H9 (cell line): ENCODE data around the gene SLC25A46. TPM values are rescaled to one million over a fixed set of nuclear protein-coding genes. Genes with fewer than 3 reads are reported as not detected.

Source experiments
- DNase-seq: peaks from one replicate; pipeline ENCODE4 v3.0.0-alpha.2; 2017
- H2AFZ ChIP-seq: one replicate; pipeline ENCODE4 v1.6.1; 2013; ENCODE audit warnings: mild to moderate bottlenecking, low read length, control low read depth, moderate library complexity
- H2AK5ac ChIP-seq: 2 replicates; pipeline ENCODE4 v1.6.1; 2013; ENCODE audit warnings: low read length, control low read depth, mixed read lengths; ENCODE audit not compliant: insufficient read length
- H2BK120ac ChIP-seq: one replicate; pipeline ENCODE4 v1.6.1; 2013; ENCODE audit warnings: low read depth, mild to moderate bottlenecking, low read length, control low read depth, inconsistent platforms; ENCODE audit not compliant: poor library complexity, severe bottlenecking
- H2BK12ac ChIP-seq: 2 replicates; pipeline ENCODE4 v1.6.1; 2013; ENCODE audit warnings: low read length, control low read depth, mixed read lengths, low read depth; ENCODE audit not compliant: insufficient read length
- H2BK15ac ChIP-seq: 2 replicates; pipeline ENCODE4 v1.6.1; 2013; ENCODE audit warnings: low read depth, low read length, control low read depth
- H2BK20ac ChIP-seq: one replicate; pipeline ENCODE4 v1.6.1; 2013; ENCODE audit warnings: low read depth, mild to moderate bottlenecking, low read length, control low read depth, inconsistent platforms; ENCODE audit not compliant: poor library complexity, severe bottlenecking
- H2BK5ac ChIP-seq: 2 replicates; pipeline ENCODE4 v1.6.1; 2013; ENCODE audit warnings: low read length, control low read depth, mixed read lengths; ENCODE audit not compliant: insufficient read length
- H3K14ac ChIP-seq: 2 replicates; pipeline ENCODE4 v1.6.1; 2013; ENCODE audit warnings: low read length, control low read depth; ENCODE audit not compliant: insufficient read depth
- H3K18ac ChIP-seq: 2 replicates; pipeline ENCODE4 v1.6.1; 2013; ENCODE audit warnings: low read depth, mild to moderate bottlenecking, mixed read lengths, low read length, control low read depth; ENCODE audit not compliant: insufficient read length
- H3K23ac ChIP-seq: 2 replicates; pipeline ENCODE4 v1.6.1; 2013; ENCODE audit warnings: low read length, control low read depth, mixed read lengths, low read depth; ENCODE audit not compliant: insufficient read length
- H3K23me2 ChIP-seq: 2 replicates; pipeline ENCODE4 v1.6.1; 2013; ENCODE audit warnings: low read depth, mild to moderate bottlenecking, mixed read lengths, low read length, control low read depth; ENCODE audit not compliant: insufficient read length, poor library complexity, severe bottlenecking
- H3K27ac ChIP-seq: 2 replicates; pipeline ENCODE4 v1.5.1; 2013; ENCODE audit warnings: low read length, control low read depth, mixed read lengths, low read depth; ENCODE audit not compliant: insufficient read length
- H3K27me3 ChIP-seq: 2 replicates; pipeline ENCODE4 v1.6.1; 2013; ENCODE audit warnings: low read length, control low read depth, inconsistent platforms; ENCODE audit not compliant: insufficient read depth
- H3K4ac ChIP-seq: 2 replicates; pipeline ENCODE4 v1.6.1; 2013; ENCODE audit warnings: low read depth, mild to moderate bottlenecking, control low read depth, inconsistent platforms, low read length, moderate library complexity
- H3K4me1 ChIP-seq: 2 replicates; pipeline ENCODE4 v1.6.1; 2013; ENCODE audit warnings: low read length, control low read depth, inconsistent platforms; ENCODE audit not compliant: insufficient read depth
- H3K4me2 ChIP-seq: 2 replicates; pipeline ENCODE4 v1.6.1; 2013; ENCODE audit warnings: low read length, control low read depth, mixed read lengths; ENCODE audit not compliant: insufficient read length, insufficient read depth
- H3K56ac ChIP-seq: 2 replicates; pipeline ENCODE4 v1.6.1; 2013; ENCODE audit warnings: low read depth, mild to moderate bottlenecking, mixed read lengths, low read length, control low read depth; ENCODE audit not compliant: insufficient read length
- H3K79me1 ChIP-seq: 2 replicates; pipeline ENCODE4 v1.6.1; 2013; ENCODE audit warnings: low read depth, mild to moderate bottlenecking, moderate library complexity, low read length, control low read depth, inconsistent platforms; ENCODE audit not compliant: insufficient read depth, poor library complexity, severe bottlenecking
- H3K79me2 ChIP-seq: 2 replicates; pipeline ENCODE4 v1.6.1; 2013; ENCODE audit warnings: low read length, control low read depth, inconsistent platforms; ENCODE audit not compliant: insufficient read depth
- H3K9ac ChIP-seq: 2 replicates; pipeline ENCODE4 v1.6.1; 2013; ENCODE audit warnings: low read length, control low read depth, mixed read lengths; ENCODE audit not compliant: insufficient read length; ENCODE audit errors: extremely low read depth
- H3K9me3 ChIP-seq: one replicate; pipeline ENCODE4 v1.6.1; 2013; ENCODE audit warnings: low read depth, low read length, inconsistent platforms; ENCODE audit not compliant: control insufficient read depth
- H3T11ph ChIP-seq: one replicate; pipeline ENCODE4 v1.6.1; 2013; ENCODE audit warnings: mild to moderate bottlenecking, low read length, control low read depth, inconsistent platforms
- H4K20me1 ChIP-seq: one replicate; pipeline ENCODE4 v1.6.1; 2013; ENCODE audit not compliant: control insufficient read depth, insufficient read length, insufficient read depth
- H4K5ac ChIP-seq: 2 replicates; pipeline ENCODE4 v1.6.1; 2013; ENCODE audit warnings: low read depth, mild to moderate bottlenecking, mixed read lengths, low read length, control low read depth; ENCODE audit not compliant: insufficient read length
- H4K8ac ChIP-seq: replicated peaks from 2 replicates; pipeline ENCODE4 v1.6.1; 2013; ENCODE audit warnings: low read length, control low read depth, mixed read lengths, low read depth; ENCODE audit not compliant: insufficient read length
- H4K91ac ChIP-seq: 2 replicates; pipeline ENCODE4 v1.6.1; 2013; ENCODE audit warnings: low read depth, mild to moderate bottlenecking, moderate library complexity, mixed read lengths, low read length, control low read depth; ENCODE audit not compliant: insufficient read length
- H3K27ac Mint-ChIP-seq, 3 experiments: 2 replicates in 2 of 3; 3 replicates in 1 of 3; pipeline ENCODE4 v1.8.0; 2020 to 2021; ENCODE audit warnings: mixed read lengths in 3 of 3, mild to moderate bottlenecking in 1 of 3, moderate library complexity in 1 of 3
- H3K27me3 Mint-ChIP-seq: 2 replicates; pipeline ENCODE4 v1.8.0; 2021; ENCODE audit warnings: low read depth, mild to moderate bottlenecking, moderate library complexity, mixed read lengths
- H3K36me3 Mint-ChIP-seq, 3 experiments: 2 replicates in 2 of 3; 3 replicates in 1 of 3; pipeline ENCODE4 v1.8.0; 2020 to 2021; ENCODE audit warnings: low read depth in 3 of 3, mixed read lengths in 3 of 3; ENCODE audit not compliant: insufficient read depth in 1 of 3
- H3K4me1 Mint-ChIP-seq, 2 experiments: 2 replicates each; pipeline ENCODE4 v1.8.0; 2020; ENCODE audit warnings: mixed read lengths in 2 of 2
- H3K4me3 Mint-ChIP-seq, 2 experiments: 2 replicates in 1 of 2; 3 replicates in 1 of 2; pipeline ENCODE4 v1.8.0; 2020 to 2021; ENCODE audit warnings: mild to moderate bottlenecking in 2 of 2, mixed read lengths in 2 of 2, moderate library complexity in 1 of 2
- H3K9me3 Mint-ChIP-seq, 2 experiments: 2 replicates in 1 of 2; 3 replicates in 1 of 2; pipeline ENCODE4 v1.8.0; 2020; ENCODE audit warnings: mild to moderate bottlenecking in 2 of 2, mixed read lengths in 2 of 2, moderate library complexity in 1 of 2
- CTCF ChIP-seq: fragments of 200-600 bp; sonication (generic); conservative IDR thresholded peaks from 3 replicates; pipeline ENCODE4 v1.8.0; 2021; ENCODE audit warnings: antibody characterized with exemption, mild to moderate bottlenecking
- total RNA-seq: library from RNA; stranded (reverse); gene quantifications from 2 replicates; pipeline ENCODE4 v1.2.1, GENCODE V29; 2021

SLC25A46 gene
- total RNA-seq, 1 experiment from 2014 or later = 26.0 TPM

GRCh38 chr5:110705349-110705748 is 33.5 kb upstream of the SLC25A46 start:
- H3K4me2 ChIP-seq = no peak overlapping the region
- no peak overlapping the region for H3K9ac ChIP-seq
- Mint-ChIP-seq H3K27me3 (no peaks in the 10 kb centered on the region), H3K9me3 (no peaks in the 10 kb centered on the region), H3K27ac (no peak overlapping the region), H3K36me3 (no peaks in the 10 kb centered on the region), H3K4me3 (no peak overlapping the region), H3K4me1 (no peaks in the 10 kb centered on the region)
- no peaks in the 10 kb centered on the region for H3K27me3 ChIP-seq
- no peak overlapping the region for H3T11ph ChIP-seq
- H3K14ac ChIP-seq = no peak overlapping the region
- no peak overlapping the region for H2AFZ ChIP-seq
- H4K91ac ChIP-seq = no peak overlapping the region
- no peak overlapping the region for H3K4ac ChIP-seq
- H3K23me2 ChIP-seq = no peaks in the 10 kb centered on the region
- H3K9me3 ChIP-seq = no peaks in the 10 kb centered on the region
- no peak for TF ChIP-seq CTCF
- no peak overlapping the region for H2BK20ac ChIP-seq
- no peak for DNase-seq
- no peaks in the 10 kb centered on the region for H3K4me1 ChIP-seq
- no peak overlapping the region for H3K27ac ChIP-seq
- H3K79me2 ChIP-seq = no peaks in the 10 kb centered on the region
- H2BK15ac ChIP-seq = no peak overlapping the region
- no peak overlapping the region for H3K56ac ChIP-seq
- H2BK12ac ChIP-seq = no peak overlapping the region
- no peak overlapping the region for H2BK5ac ChIP-seq
- H2AK5ac ChIP-seq = no peak overlapping the region
- H3K79me1 ChIP-seq = no peaks in the 10 kb centered on the region
- no peak overlapping the region for H4K8ac ChIP-seq
- no peak overlapping the region for H3K18ac ChIP-seq
- no peak overlapping the region for H4K5ac ChIP-seq
- no peaks in the 10 kb centered on the region for H4K20me1 ChIP-seq
- no peak overlapping the region for H3K23ac ChIP-seq
- no peak overlapping the region for H2BK120ac ChIP-seq
